ENCODE measurements around the gene ZNF385B. TPM values are rescaled to one million over a fixed set of nuclear protein-coding genes. Genes with fewer than 3 reads are reported as not detected.

Gene ZNF385B
- total and polyA plus RNA-seq, 2 experiments from 2014 or later = 2.7 to 8.2 TPM

DNA sequence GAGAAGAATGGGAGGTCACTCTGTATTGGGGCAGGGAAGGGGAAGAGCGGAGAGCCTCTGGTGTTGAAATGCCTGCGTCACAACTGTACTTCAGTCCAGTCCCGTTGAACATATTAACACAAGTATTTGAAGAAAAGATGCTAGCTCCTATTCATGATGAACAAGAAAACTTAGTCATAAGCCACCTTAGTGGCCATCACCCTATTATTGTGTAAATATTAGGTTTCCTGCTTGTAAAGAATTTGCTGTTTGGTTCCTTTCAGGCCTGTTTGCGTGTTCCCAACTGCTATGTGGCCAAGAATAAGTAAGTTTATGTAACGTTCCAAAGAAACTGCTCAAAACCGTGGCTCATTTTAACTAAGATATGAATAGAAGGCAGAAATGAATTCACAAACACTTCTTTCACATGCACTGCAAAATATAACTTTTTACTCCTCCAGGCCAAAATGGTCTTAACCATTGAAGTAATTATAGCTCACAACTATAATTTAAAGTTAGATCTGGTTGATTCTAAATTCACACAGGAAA, 204.3 kb downstream of the ZNF385B start:
- Histone ChIP-seq H3K4me3 (no peak overlapping the region), H3K4me1 (ENCODE audit: low read depth) (no peaks in the 10 kb centered on the region), H3K27ac (no peak overlapping the region), H3K36me3 (no peaks in the 10 kb centered on the region), H3K9me3 (ENCODE audit: low read depth) (no peaks in the 10 kb centered on the region), H3K27me3 (no peaks in the 10 kb centered on the region)
- TF ChIP-seq, protein P1, sequence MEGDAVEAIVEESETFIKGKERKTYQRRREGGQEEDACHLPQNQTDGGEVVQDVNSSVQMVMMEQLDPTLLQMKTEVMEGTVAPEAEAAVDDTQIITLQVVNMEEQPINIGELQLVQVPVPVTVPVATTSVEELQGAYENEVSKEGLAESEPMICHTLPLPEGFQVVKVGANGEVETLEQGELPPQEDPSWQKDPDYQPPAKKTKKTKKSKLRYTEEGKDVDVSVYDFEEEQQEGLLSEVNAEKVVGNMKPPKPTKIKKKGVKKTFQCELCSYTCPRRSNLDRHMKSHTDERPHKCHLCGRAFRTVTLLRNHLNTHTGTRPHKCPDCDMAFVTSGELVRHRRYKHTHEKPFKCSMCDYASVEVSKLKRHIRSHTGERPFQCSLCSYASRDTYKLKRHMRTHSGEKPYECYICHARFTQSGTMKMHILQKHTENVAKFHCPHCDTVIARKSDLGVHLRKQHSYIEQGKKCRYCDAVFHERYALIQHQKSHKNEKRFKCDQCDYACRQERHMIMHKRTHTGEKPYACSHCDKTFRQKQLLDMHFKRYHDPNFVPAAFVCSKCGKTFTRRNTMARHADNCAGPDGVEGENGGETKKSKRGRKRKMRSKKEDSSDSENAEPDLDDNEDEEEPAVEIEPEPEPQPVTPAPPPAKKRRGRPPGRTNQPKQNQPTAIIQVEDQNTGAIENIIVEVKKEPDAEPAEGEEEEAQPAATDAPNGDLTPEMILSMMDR (IDR thresholded peaks at IDR 0.05; ENCODE audit: low read depth, low read length) = no peak
- DNase-seq (ENCODE audit: low read depth in 1 of 2, low spot score in 1 of 2) = no peak

DNA sequence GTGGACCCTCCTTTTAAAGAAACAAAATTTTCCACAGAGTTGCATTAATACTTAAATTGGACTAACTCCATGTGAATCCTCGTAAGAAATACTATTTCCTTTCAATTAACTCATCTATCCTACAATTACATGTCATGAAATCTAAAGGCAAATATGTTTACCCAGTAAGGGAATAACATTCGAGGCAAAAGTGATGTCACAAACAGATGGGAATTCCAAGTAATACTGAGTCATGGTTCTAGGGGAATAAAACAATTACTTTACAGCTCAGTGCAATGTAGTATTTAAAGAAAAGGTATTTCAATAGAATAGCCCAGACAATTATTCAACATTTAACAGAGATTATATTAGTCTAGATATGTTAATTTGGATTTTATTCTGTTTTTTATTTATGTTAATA, 205.8 kb downstream of the ZNF385B start:
- Histone ChIP-seq H3K4me1 (ENCODE audit: low read depth) (no peaks in the 10 kb centered on the region), H3K36me3 (no peaks in the 10 kb centered on the region), H3K27ac (no peak overlapping the region), H3K4me3 (no peak overlapping the region), H3K9me3 (ENCODE audit: low read depth) (no peaks in the 10 kb centered on the region), H3K27me3 (no peaks in the 10 kb centered on the region)
- no peak for DNase-seq (ENCODE audit: low read depth in 1 of 2, low spot score in 1 of 2)
- TF ChIP-seq, protein P1 (IDR thresholded peaks at IDR 0.05; ENCODE audit: low read depth, low read length) = no peak

DNA sequence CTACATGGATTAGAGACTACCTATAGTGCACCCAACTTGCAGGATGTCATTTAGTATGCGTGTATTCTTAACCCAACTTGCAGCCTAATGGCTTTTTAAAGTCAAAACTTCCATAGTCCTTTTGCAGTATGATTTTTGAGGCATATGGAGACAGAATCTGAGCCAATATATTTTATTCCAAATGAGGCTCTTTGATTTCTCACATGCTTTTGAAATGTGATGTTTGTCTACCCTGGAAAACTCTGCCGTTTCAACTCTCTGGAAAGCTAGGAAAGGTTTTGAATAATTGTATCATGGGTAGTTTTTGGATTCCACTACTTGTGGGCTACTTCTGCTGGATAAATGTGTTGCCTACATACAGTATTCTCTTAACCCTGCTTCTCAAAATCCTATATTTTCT, 206.6 kb downstream of the ZNF385B start:
- H3K36me3 ChIP-seq = no peaks in the 10 kb centered on the region
- H3K9me3 ChIP-seq (ENCODE audit: low read depth) = no peaks in the 10 kb centered on the region
- TF ChIP-seq, protein P1 (IDR thresholded peaks at IDR 0.05; ENCODE audit: low read depth, low read length) = no peak
- no peak for DNase-seq (ENCODE audit: low read depth in 1 of 2, low spot score in 1 of 2)
- H3K27ac ChIP-seq = no peak overlapping the region
- H3K27me3 ChIP-seq = no peaks in the 10 kb centered on the region
- H3K4me3 ChIP-seq = no peak overlapping the region
- no peaks in the 10 kb centered on the region for H3K4me1 ChIP-seq (ENCODE audit: low read depth)

- Histone ChIP-seq H3K4me3 (no peak overlapping the region), H3K27me3 (no peaks in the 10 kb centered on the region), H3K4me1 (ENCODE audit: low read depth) (no peaks in the 10 kb centered on the region), H3K36me3 (no peaks in the 10 kb centered on the region), H3K9me3 (ENCODE audit: low read depth) (no peaks in the 10 kb centered on the region), H3K27ac (no peak overlapping the region)
- no peak for DNase-seq (ENCODE audit: low read depth in 1 of 2, low spot score in 1 of 2)
- TF ChIP-seq, protein P1 (IDR thresholded peaks at IDR 0.05; ENCODE audit: low read depth, low read length) = no peak
These were observed 209.1 kb downstream of the ZNF385B start for GRCh38 chr2:179652296-179652695.

DNA sequence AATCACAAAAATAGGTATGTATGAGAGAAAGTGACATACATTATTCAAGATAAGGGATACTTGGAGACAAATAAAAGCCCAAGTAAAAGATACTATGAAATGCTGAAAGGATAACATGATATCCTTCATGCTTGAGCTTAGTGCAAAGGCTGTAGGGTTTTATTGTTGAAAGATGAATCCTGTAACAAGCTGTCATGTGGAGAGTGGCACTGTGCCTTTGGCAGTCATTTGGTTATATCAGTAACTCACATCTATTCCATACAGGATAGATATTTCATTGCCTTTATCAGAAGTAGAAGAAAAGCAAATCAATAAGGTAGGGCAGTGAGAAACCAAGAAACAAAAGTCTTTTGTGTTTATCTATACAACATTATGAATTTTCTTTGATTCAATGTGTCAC, 211.0 kb downstream of the ZNF385B start:
- Histone ChIP-seq H3K27ac (no peak overlapping the region), H3K36me3 (no peaks in the 10 kb centered on the region), H3K4me1 (ENCODE audit: low read depth) (peaks cover 8% of the 10 kb centered on the region), H3K27me3 (no peaks in the 10 kb centered on the region), H3K9me3 (ENCODE audit: low read depth) (no peaks in the 10 kb centered on the region), H3K4me3 (no peak overlapping the region)
- TF ChIP-seq, protein P1 (IDR thresholded peaks at IDR 0.05; ENCODE audit: low read depth, low read length) = no peak
- DNase-seq (ENCODE audit: low read depth in 1 of 2, low spot score in 1 of 2) = no peak
